HuH-7 (cell line): ENCODE data around the gene CDC42EP4.

Experiments
- DNase-seq: peaks from one replicate; pipeline ENCODE4 v3.0.0; 2011; ENCODE audit warnings: low spot score

CDC42EP4 gene

GRCh38 chr17:73311781-73312641 is at the start of gene CDC42EP4:
TSS of gene CDC42EP4 (minus strand) at chr17:73312001. CDS start at chr17:73286500, 25,501 bp downstream.
- peak; percentile 92 for DNase-seq

- no peak for DNase-seq
These were observed 49.4 kb upstream of the CDC42EP4 start for GRCh38 chr17:73360961-73361761.

- DNase-seq, result peak; percentile 77
These were observed 48.2 kb upstream of the CDC42EP4 start for GRCh38 chr17:73359987-73360410.

- no peak for DNase-seq
These were observed 47.6 kb upstream of the CDC42EP4 start for GRCh38 chr17:73359352-73359751.

- DNase-seq, result no peak
These were observed 46.9 kb upstream of the CDC42EP4 start for GRCh38 chr17:73358668-73359067.

- DNase-seq, result no peak
These were observed 46.2 kb upstream of the CDC42EP4 start for GRCh38 chr17:73357981-73358380.

- no peak for DNase-seq
These were observed 45.5 kb upstream of the CDC42EP4 start for GRCh38 chr17:73357318-73357717.

- no peak for DNase-seq
These were observed 44.9 kb upstream of the CDC42EP4 start for GRCh38 chr17:73356561-73357170.

- no peak for DNase-seq
These were observed 42.9 kb upstream of the CDC42EP4 start for GRCh38 chr17:73354423-73355284.

- DNase-seq, result no peak
These were observed 40.5 kb upstream of the CDC42EP4 start for GRCh38 chr17:73352261-73352660.

GRCh38 chr17:73351764-73352163 is 40.0 kb upstream of the CDC42EP4 start:
- DNase-seq, result no peak

GRCh38 chr17:73350864-73351263 is 39.1 kb upstream of the CDC42EP4 start:
- DNase-seq, result no peak

GRCh38 chr17:73349647-73350046 is 37.8 kb upstream of the CDC42EP4 start:
- no peak for DNase-seq

GRCh38 chr17:73349138-73349537 is 37.3 kb upstream of the CDC42EP4 start:
- DNase-seq, result no peak

GRCh38 chr17:73348829-73349095 is 37.0 kb upstream of the CDC42EP4 start:
- DNase-seq, result no peak

- no peak for DNase-seq
These were observed 36.4 kb upstream of the CDC42EP4 start for GRCh38 chr17:73348018-73348828.

GRCh38 chr17:73347351-73347750 is 35.5 kb upstream of the CDC42EP4 start:
- DNase-seq, result no peak

GRCh38 chr17:73346501-73347162 is 34.8 kb upstream of the CDC42EP4 start:
- no peak for DNase-seq

GRCh38 chr17:73343739-73344454 is 32.1 kb upstream of the CDC42EP4 start:
- DNase-seq, result no peak

- no peak for DNase-seq
These were observed 31.4 kb upstream of the CDC42EP4 start for GRCh38 chr17:73343168-73343634.
